OCI-LY7 (cell line): Measurements from ENCODE around the gene IZUMO3. TPM values are rescaled to one million over a fixed set of nuclear protein-coding genes. Genes with fewer than 3 reads are reported as not detected.

ENCODE experiments used
- BruUV-seq: library from RNA; stranded (reverse); fragments of 400-500 nt; replicated peaks from 2 replicates; lab custom pipeline; 2021; lab: Mats Ljungman, UMichigan
- CTCF ChIA-PET: fragments of 300-600 bp; sonication (Branson Sonifier 250); formaldehyde crosslinking; loops from one replicate; lab custom pipeline; 2022; ENCODE audit warnings: antibody characterized with exemption; ENCODE audit not compliant: unreplicated experiment; lab: Charles Lee
- POLR2A ChIA-PET: fragments of 300-600 bp; sonication (Branson Sonifier 250); formaldehyde crosslinking; loops from one replicate; lab custom pipeline; 2022; ENCODE audit warnings: antibody characterized with exemption; lab: Charles Lee
- DNase-seq: peaks from one replicate; pipeline ENCODE4 v3.0.0-alpha.2; 2015; ENCODE audit warnings: low spot score
- H2AFZ ChIP-seq: fragments of 200-600 bp; sonication (generic), shearing (Covaris generic); 2 replicates; pipeline ENCODE4 v1.6.1; 2014; ENCODE audit warnings: mild to moderate bottlenecking, antibody characterized with exemption, low read length, moderate library complexity
- H3K27ac ChIP-seq: fragments of 200-600 bp; sonication (generic); 2 replicates; pipeline ENCODE4 v1.5.1; 2014; ENCODE audit warnings: mixed run types, low read depth, mild to moderate bottlenecking, moderate library complexity, low read length, inconsistent platforms; ENCODE audit not compliant: poor library complexity, severe bottlenecking
- H3K36me3 ChIP-seq: fragments of 200-600 bp; sonication (generic); 2 replicates; pipeline ENCODE4 v1.6.1; 2014; ENCODE audit warnings: mild to moderate bottlenecking, antibody characterized with exemption, low read length, moderate library complexity, mixed read lengths; ENCODE audit not compliant: insufficient read depth
- H3K4me1 ChIP-seq: fragments of 200-600 bp; sonication (generic); 2 replicates; pipeline ENCODE4 v1.5.1; 2014; ENCODE audit warnings: mild to moderate bottlenecking, low read length; ENCODE audit not compliant: insufficient read depth, poor library complexity, severe bottlenecking
- H3K4me2 ChIP-seq: fragments of 200-600 bp; sonication (generic); 2 replicates; pipeline ENCODE4 v1.6.1; 2014; ENCODE audit warnings: mild to moderate bottlenecking, low read length
- H3K4me3 ChIP-seq: fragments of 200-600 bp; sonication (generic); 2 replicates; pipeline ENCODE4 v1.5.1; 2014; ENCODE audit warnings: mild to moderate bottlenecking, low read depth, low read length; ENCODE audit not compliant: poor library complexity, severe bottlenecking
- H3K79me2 ChIP-seq: fragments of 200-600 bp; sonication (generic); 2 replicates; pipeline ENCODE4 v1.6.1; 2016; ENCODE audit warnings: low read depth, mild to moderate bottlenecking, low read length, moderate library complexity, mixed read lengths; ENCODE audit not compliant: insufficient read depth
- H3K9me2 ChIP-seq: fragments of 200-600 bp; sonication (generic); 2 replicates; pipeline ENCODE4 v1.6.1; 2016; ENCODE audit warnings: mild to moderate bottlenecking, low read length, mixed read lengths; ENCODE audit not compliant: insufficient read depth
- H3K9me3 ChIP-seq: fragments of 200-600 bp; sonication (generic); 2 replicates; pipeline ENCODE4 v1.6.1; 2014; ENCODE audit warnings: mild to moderate bottlenecking, mixed run types, low read length, mixed read lengths
- H4K20me1 ChIP-seq: fragments of 200-600 bp; sonication (generic); 2 replicates; pipeline ENCODE4 v1.6.1; 2014; ENCODE audit warnings: mild to moderate bottlenecking, antibody characterized with exemption, low read length, moderate library complexity, mixed read lengths; ENCODE audit not compliant: insufficient read depth
- EZH2phosphoT487 ChIP-seq: fragments of 200-600 bp; sonication (generic); IDR thresholded peaks from 2 replicates; pipeline ENCODE4 v1.6.1; 2018; ENCODE audit warnings: low read depth, borderline replicate concordance, mild to moderate bottlenecking, mixed run types, antibody characterized with exemption, low read length, moderate library complexity, mixed read lengths
- intact Hi-C: fragments of 100-400 bp; cut with micrococcal nuclease; formaldehyde crosslinking; loops from one replicate; pipeline ENCODE4 v1.10.0; 2022; ENCODE audit not compliant: unreplicated experiment
- total RNA-seq, 2 experiments: library from RNA; depleted of rRNA in 1 of 2; stranded (reverse); fragments of >200 nt in 1 of 2; shearing (Covaris generic) in 1 of 2; gene quantifications; 2 replicates each; pipeline ENCODE4 v1.2.3, GENCODE V29; 2014 to 2022
- TF ChIP-seq, protein P1 (sequence below): fragments of 200-600 bp; sonication (generic); conservative IDR thresholded peaks from 2 replicates; pipeline ENCODE4 v1.5.1; 2014; ENCODE audit warnings: mild to moderate bottlenecking, antibody characterized with exemption, low read length, moderate library complexity, mixed read lengths

The IZUMO3 gene
- total RNA-seq, 2 experiments from 2014 or later: not detected

GRCh38 chr9:24552526-24553182, 7.0 kb upstream of the IZUMO3 start:
- Histone ChIP-seq H4K20me1 (no peaks in the 10 kb centered on the region; the same call in 1 of the 2 replicates), H3K79me2 (no peaks in the 10 kb centered on the region), H3K27ac (no peak overlapping the region), H3K4me3 (no peak overlapping the region), H3K9me2 (no peaks in the 10 kb centered on the region), H3K9me3 (no peaks in the 10 kb centered on the region), H2AFZ (no peak overlapping the region), H3K36me3 (no peaks in the 10 kb centered on the region), H3K4me1 (no peaks in the 10 kb centered on the region), H3K4me2 (no peak overlapping the region)
- no peak for DNase-seq
- BruUV-seq: no TSS peak
- CTCF ChIA-PET: no interaction called here
- POLR2A ChIA-PET: no interaction called here
- intact Hi-C loops: no loop called here
- TF ChIP-seq EZH2phosphoT487: no peak
- TF ChIP-seq, protein P1, sequence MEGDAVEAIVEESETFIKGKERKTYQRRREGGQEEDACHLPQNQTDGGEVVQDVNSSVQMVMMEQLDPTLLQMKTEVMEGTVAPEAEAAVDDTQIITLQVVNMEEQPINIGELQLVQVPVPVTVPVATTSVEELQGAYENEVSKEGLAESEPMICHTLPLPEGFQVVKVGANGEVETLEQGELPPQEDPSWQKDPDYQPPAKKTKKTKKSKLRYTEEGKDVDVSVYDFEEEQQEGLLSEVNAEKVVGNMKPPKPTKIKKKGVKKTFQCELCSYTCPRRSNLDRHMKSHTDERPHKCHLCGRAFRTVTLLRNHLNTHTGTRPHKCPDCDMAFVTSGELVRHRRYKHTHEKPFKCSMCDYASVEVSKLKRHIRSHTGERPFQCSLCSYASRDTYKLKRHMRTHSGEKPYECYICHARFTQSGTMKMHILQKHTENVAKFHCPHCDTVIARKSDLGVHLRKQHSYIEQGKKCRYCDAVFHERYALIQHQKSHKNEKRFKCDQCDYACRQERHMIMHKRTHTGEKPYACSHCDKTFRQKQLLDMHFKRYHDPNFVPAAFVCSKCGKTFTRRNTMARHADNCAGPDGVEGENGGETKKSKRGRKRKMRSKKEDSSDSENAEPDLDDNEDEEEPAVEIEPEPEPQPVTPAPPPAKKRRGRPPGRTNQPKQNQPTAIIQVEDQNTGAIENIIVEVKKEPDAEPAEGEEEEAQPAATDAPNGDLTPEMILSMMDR: no peak

- Histone ChIP-seq H3K4me1 (no peaks in the 10 kb centered on the region), H4K20me1 (no peaks in the 10 kb centered on the region), H3K9me2 (no peaks in the 10 kb centered on the region), H3K27ac (no peak overlapping the region), H3K4me2 (no peak overlapping the region), H2AFZ (no peak overlapping the region), H3K9me3 (no peaks in the 10 kb centered on the region), H3K79me2 (no peaks in the 10 kb centered on the region), H3K4me3 (no peak overlapping the region), H3K36me3 (no peaks in the 10 kb centered on the region)
- no peak for DNase-seq
- CTCF ChIA-PET: no interaction called here
- intact Hi-C loops: no loop called here
- POLR2A ChIA-PET: interaction anchor here (0.6 to 1.0 kb wide), 2 partner anchors 14 to 862 kb away, joined by 3 read pairs; no protein-coding TSS in a partner anchor
- TF ChIP-seq, protein P1: no peak
- TF ChIP-seq EZH2phosphoT487: no peak
- no TSS peak for BruUV-seq
Measured at GRCh38 chr9:24545285-24545684, 412 bp downstream of the IZUMO3 start.

DNA sequence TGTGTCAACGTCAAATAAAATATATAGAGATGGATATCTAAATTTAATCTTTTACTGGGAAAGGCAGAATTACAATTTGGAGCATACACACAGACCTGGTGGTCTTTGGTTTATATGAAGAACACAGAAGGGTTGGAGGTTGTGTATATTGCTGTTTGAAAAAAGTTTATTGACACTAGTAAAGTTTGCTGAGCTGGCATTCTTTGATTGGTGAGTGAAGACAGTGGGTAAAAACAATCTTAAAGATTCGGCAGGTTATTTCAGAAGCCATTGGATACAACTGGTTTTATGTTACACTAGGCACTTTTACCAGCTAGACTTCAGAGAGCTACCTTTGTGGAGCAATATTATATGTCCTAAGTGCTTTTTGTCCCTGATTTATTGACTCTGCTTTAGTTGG, 27.2 kb downstream of the IZUMO3 start:
- Histone ChIP-seq H3K9me3 (no peaks in the 10 kb centered on the region), H3K4me2 (no peak overlapping the region), H3K4me1 (no peaks in the 10 kb centered on the region), H3K27ac (no peak overlapping the region), H3K36me3 (no peaks in the 10 kb centered on the region), H2AFZ (no peak overlapping the region), H3K9me2 (no peaks in the 10 kb centered on the region), H4K20me1 (no peaks in the 10 kb centered on the region), H3K4me3 (no peak overlapping the region), H3K79me2 (no peaks in the 10 kb centered on the region)
- intact Hi-C loops: no loop called here
- no TSS peak for BruUV-seq
- TF ChIP-seq EZH2phosphoT487: no peak
- TF ChIP-seq, protein P1: no peak
- no peak for DNase-seq
- CTCF ChIA-PET: no interaction called here
- POLR2A ChIA-PET: interaction anchor here (0.6 kb wide), 1 partner anchor 609 kb away, joined by 3 read pairs; no protein-coding TSS in a partner anchor
